ENCODE data around the gene STK38. TPM values are rescaled to one million over a fixed set of nuclear protein-coding genes. Genes with fewer than 3 reads are reported as not detected.
A peak's percentile ranks its signal among the peaks of the same experiment; 100 is the strongest.

Gene STK38
- total RNA-seq, 1 donor from 2014 or later, result 41.4 TPM

DNA sequence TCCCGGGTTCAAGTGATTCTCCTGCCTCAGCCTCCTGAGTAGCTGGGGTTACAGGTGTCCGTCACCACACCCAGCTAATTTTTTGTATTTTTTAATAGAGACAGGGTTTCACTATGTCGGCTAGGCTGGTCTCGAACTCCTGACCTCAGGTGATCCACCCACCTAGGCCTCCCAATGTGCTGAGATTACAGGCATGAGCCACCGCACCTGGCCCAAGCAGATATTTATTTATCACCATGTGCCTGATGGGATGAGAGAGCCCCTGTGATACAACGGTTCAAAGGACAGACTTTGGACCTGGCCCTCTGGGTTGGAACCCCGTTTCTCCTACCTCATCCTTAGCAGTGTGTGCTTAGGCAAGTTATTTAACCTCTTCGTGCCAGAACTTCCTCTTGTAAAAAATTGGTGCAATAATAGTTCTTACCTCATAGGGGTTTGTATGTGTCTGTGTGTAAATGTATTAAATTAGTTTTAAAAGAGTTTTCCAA, 19.2 kb upstream of the STK38 start:
- Mint-ChIP-seq H3K27ac (ENCODE audit: unreplicated experiment) (no peak overlapping the region), H3K4me1 (ENCODE audit: unreplicated experiment) (no peaks in the 10 kb centered on the region), H3K4me3 (ENCODE audit: unreplicated experiment) (no peak overlapping the region), H3K9me3 (ENCODE audit: unreplicated experiment) (no peaks in the 10 kb centered on the region), H3K27me3 (ENCODE audit: unreplicated experiment) (no peaks in the 10 kb centered on the region), H3K36me3 (ENCODE audit: low read depth, unreplicated experiment) (no peaks in the 10 kb centered on the region)
- TF ChIP-seq, protein P1, sequence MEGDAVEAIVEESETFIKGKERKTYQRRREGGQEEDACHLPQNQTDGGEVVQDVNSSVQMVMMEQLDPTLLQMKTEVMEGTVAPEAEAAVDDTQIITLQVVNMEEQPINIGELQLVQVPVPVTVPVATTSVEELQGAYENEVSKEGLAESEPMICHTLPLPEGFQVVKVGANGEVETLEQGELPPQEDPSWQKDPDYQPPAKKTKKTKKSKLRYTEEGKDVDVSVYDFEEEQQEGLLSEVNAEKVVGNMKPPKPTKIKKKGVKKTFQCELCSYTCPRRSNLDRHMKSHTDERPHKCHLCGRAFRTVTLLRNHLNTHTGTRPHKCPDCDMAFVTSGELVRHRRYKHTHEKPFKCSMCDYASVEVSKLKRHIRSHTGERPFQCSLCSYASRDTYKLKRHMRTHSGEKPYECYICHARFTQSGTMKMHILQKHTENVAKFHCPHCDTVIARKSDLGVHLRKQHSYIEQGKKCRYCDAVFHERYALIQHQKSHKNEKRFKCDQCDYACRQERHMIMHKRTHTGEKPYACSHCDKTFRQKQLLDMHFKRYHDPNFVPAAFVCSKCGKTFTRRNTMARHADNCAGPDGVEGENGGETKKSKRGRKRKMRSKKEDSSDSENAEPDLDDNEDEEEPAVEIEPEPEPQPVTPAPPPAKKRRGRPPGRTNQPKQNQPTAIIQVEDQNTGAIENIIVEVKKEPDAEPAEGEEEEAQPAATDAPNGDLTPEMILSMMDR (IDR thresholded peaks at IDR 0.05; ENCODE audit: unreplicated experiment), result no peak
- no peak for DNase-seq (ENCODE audit: low spot score)

DNA sequence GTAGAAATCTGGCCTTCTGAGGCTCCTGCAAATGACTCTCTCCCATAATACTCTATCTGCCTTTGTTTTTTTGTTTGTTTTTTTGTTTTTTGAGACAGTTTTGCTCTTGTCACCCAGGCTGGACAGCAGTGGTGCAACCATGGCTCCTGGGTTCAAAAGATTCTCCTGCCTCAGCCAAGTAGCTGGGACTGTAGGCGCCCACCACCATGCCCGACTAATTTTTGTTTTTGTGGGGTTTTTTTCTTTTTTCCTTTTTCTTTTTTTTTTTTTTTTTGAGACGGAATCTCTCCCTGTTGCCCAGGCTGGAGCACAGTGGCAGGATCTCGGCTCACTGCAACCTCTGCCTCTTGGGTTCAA, 16.6 kb upstream of the STK38 start:
- Mint-ChIP-seq H3K27ac (ENCODE audit: unreplicated experiment) (no peak overlapping the region), H3K4me1 (ENCODE audit: unreplicated experiment) (peaks cover 5% of the 10 kb centered on the region), H3K27me3 (ENCODE audit: unreplicated experiment) (no peaks in the 10 kb centered on the region), H3K9me3 (ENCODE audit: unreplicated experiment) (no peaks in the 10 kb centered on the region), H3K36me3 (ENCODE audit: low read depth, unreplicated experiment) (no peaks in the 10 kb centered on the region), H3K4me3 (ENCODE audit: unreplicated experiment) (no peak overlapping the region)
- no peak for DNase-seq (ENCODE audit: low spot score)
- TF ChIP-seq, protein P1 (IDR thresholded peaks at IDR 0.05; ENCODE audit: unreplicated experiment), result no peak

DNA sequence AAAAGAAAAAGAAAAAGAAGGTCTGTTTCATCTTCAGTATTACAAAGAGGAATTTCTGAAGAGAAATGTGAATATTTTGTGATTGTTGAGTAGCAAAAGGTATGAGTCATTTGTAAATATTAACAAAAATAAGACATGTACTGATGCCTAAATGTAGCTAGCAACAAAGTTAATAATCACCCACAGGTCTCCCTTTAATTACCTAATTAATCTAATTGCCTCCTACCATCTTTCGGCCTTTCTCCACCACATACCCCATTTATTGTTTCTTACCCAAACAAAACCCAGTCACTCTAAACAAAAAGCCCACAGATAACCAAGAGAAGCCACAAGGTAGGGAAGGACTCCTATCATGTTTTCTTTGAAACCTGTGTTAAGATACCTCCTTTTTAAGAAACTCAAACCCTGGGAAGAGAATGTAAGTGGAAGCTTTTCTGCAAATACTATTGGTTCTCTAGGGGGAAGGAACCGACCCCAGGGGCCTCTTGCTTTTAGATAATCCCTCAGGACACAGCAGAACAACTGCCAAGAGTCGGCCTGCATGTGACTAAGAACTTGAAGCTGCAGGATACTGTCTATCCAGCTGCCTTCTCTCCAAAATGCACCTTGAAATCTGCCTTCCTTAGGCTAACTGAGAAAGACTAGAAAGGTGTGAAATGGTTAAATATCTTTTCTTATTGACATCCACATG, 16.1 kb upstream of the STK38 start:
- no peaks in the 10 kb centered on the region for H3K9me3 Mint-ChIP-seq (ENCODE audit: unreplicated experiment)
- peaks cover 5% of the 10 kb centered on the region for H3K4me1 Mint-ChIP-seq (ENCODE audit: unreplicated experiment)
- H3K4me3 Mint-ChIP-seq (ENCODE audit: unreplicated experiment), result no peak overlapping the region
- H3K27me3 Mint-ChIP-seq (ENCODE audit: unreplicated experiment), result no peaks in the 10 kb centered on the region
- H3K36me3 Mint-ChIP-seq (ENCODE audit: low read depth, unreplicated experiment), result no peaks in the 10 kb centered on the region
- H3K27ac Mint-ChIP-seq (ENCODE audit: unreplicated experiment), result no peak overlapping the region
- no peak for DNase-seq (ENCODE audit: low spot score)
- TF ChIP-seq, protein P1 (IDR thresholded peaks at IDR 0.05; ENCODE audit: unreplicated experiment), result no peak

DNA sequence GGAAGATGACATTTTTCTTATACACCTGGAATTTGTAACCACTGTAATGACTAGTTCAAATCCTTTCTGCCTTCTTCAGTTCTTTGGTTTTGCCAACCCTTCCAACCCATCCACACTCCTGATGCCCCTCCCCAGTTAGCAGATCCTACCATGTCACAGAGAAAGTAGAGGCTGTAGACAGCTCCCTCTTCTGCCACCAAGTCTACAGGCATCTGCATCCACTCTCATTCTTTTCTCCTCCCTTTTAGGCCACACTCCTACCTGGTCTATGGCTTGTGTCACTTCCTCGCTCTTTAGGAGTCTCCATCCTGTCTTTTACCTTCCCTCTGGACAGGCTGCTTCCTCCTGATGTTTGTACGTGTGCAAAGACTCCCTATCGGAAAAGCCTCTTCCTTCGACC, 13.5 kb upstream of the STK38 start:
- peaks cover 5% of the 10 kb centered on the region for H3K4me1 Mint-ChIP-seq (ENCODE audit: unreplicated experiment)
- no peak for DNase-seq (ENCODE audit: low spot score)
- H3K9me3 Mint-ChIP-seq (ENCODE audit: unreplicated experiment), result no peaks in the 10 kb centered on the region
- no peaks in the 10 kb centered on the region for H3K36me3 Mint-ChIP-seq (ENCODE audit: low read depth, unreplicated experiment)
- H3K4me3 Mint-ChIP-seq (ENCODE audit: unreplicated experiment), result no peak overlapping the region
- H3K27me3 Mint-ChIP-seq (ENCODE audit: unreplicated experiment), result no peaks in the 10 kb centered on the region
- peak overlapping the region; percentile 33 for H3K27ac Mint-ChIP-seq (ENCODE audit: unreplicated experiment)
- TF ChIP-seq, protein P1 (IDR thresholded peaks at IDR 0.05; ENCODE audit: unreplicated experiment), result no peak

DNA sequence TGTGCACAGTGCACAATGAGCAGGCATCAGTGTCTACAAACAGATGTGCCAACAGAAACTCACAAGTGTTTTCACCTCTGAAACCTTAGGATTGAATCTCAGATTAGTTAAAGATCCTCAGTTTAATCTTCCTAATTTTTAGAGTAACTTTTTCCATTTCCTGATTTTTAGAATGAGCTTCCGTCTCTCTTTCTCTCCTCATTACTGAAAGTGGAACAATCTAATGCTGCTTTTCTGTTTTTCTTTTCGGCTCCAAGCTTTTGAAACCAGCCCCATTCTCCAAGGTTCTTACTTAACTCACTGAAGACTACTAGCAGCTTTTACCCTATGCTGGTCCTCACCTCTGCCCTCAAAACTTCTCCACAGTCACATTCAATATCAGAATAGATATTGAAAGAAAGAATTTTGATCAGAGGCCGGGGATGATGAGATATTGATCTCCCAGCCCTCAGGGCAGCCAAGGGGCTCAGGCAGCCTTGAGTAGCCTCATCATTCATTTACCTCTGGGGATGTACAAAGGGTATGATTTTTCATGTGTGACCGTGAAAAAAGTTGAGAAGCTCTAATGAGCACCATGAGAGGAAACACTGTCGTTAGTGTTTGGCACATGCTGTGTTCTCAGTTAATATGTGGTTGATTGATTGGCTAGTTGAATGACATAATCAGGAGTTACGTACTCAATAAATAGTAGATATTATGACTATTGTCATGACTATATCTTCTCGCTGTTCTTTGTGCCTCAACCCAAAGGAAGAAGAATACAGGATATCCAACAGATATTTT, 11.9 kb upstream of the STK38 start:
- TF ChIP-seq, protein P1 (IDR thresholded peaks at IDR 0.05; ENCODE audit: unreplicated experiment), result no peak
- Mint-ChIP-seq H3K4me3 (ENCODE audit: unreplicated experiment) (no peak overlapping the region), H3K9me3 (ENCODE audit: unreplicated experiment) (no peaks in the 10 kb centered on the region), H3K27ac (ENCODE audit: unreplicated experiment) (no peak overlapping the region), H3K27me3 (ENCODE audit: unreplicated experiment) (no peaks in the 10 kb centered on the region), H3K4me1 (ENCODE audit: unreplicated experiment) (peaks cover 5% of the 10 kb centered on the region), H3K36me3 (ENCODE audit: low read depth, unreplicated experiment) (no peaks in the 10 kb centered on the region)
- DNase-seq (ENCODE audit: low spot score), result no peak

All from endothelial cell (in vitro differentiated cells).